Glutamatergic neuron (in vitro differentiated cells): Measurements from ENCODE around the gene IRF4. TPM values are rescaled to one million over a fixed set of nuclear protein-coding genes. Genes with fewer than 3 reads are reported as not detected.

Source experiments
- DNase-seq: peaks from one replicate; pipeline ENCODE4 v3.0.0; 2022
- H3K27ac Mint-ChIP-seq: one replicate; pipeline ENCODE4 v1.8.0; 2020; ENCODE audit warnings: mild to moderate bottlenecking, mixed read lengths, inconsistent platforms; ENCODE audit not compliant: unreplicated experiment
- H3K27me3 Mint-ChIP-seq: one replicate; pipeline ENCODE4 v1.8.0; 2020; ENCODE audit warnings: mild to moderate bottlenecking, moderate library complexity, mixed read lengths, inconsistent platforms; ENCODE audit not compliant: unreplicated experiment
- H3K36me3 Mint-ChIP-seq: one replicate; pipeline ENCODE4 v1.8.0; 2020; ENCODE audit warnings: mild to moderate bottlenecking, mixed read lengths, inconsistent platforms; ENCODE audit not compliant: unreplicated experiment
- H3K4me1 Mint-ChIP-seq: one replicate; pipeline ENCODE4 v1.8.0; 2020; ENCODE audit warnings: mild to moderate bottlenecking, low read depth, mixed read lengths, inconsistent platforms; ENCODE audit not compliant: unreplicated experiment
- H3K4me3 Mint-ChIP-seq: one replicate; pipeline ENCODE4 v1.8.0; 2020; ENCODE audit warnings: mild to moderate bottlenecking, mixed read lengths, inconsistent platforms; ENCODE audit not compliant: unreplicated experiment
- H3K9me3 Mint-ChIP-seq: one replicate; pipeline ENCODE4 v1.8.0; 2020; ENCODE audit warnings: mild to moderate bottlenecking, moderate library complexity, mixed read lengths, inconsistent platforms; ENCODE audit not compliant: unreplicated experiment
- total RNA-seq: library from RNA; stranded (reverse); fragmentation: NEBNext Ultra II Directional; extraction: Animal tissue kit (Norgen Biotek cat#: 25700); gene quantifications from one replicate; pipeline ENCODE4 v1.2.1, GENCODE V29; 2021; ENCODE audit not compliant: unreplicated experiment
- TF ChIP-seq, protein P1 (sequence below): fragments of 200-600 bp; sonication (generic); IDR thresholded peaks from one replicate; pipeline ENCODE4 v1.5.0; 2021; ENCODE audit not compliant: partially characterized antibody, unreplicated experiment

The IRF4 gene
- total RNA-seq, 1 donor from 2014 or later = 0.37 TPM

DNA sequence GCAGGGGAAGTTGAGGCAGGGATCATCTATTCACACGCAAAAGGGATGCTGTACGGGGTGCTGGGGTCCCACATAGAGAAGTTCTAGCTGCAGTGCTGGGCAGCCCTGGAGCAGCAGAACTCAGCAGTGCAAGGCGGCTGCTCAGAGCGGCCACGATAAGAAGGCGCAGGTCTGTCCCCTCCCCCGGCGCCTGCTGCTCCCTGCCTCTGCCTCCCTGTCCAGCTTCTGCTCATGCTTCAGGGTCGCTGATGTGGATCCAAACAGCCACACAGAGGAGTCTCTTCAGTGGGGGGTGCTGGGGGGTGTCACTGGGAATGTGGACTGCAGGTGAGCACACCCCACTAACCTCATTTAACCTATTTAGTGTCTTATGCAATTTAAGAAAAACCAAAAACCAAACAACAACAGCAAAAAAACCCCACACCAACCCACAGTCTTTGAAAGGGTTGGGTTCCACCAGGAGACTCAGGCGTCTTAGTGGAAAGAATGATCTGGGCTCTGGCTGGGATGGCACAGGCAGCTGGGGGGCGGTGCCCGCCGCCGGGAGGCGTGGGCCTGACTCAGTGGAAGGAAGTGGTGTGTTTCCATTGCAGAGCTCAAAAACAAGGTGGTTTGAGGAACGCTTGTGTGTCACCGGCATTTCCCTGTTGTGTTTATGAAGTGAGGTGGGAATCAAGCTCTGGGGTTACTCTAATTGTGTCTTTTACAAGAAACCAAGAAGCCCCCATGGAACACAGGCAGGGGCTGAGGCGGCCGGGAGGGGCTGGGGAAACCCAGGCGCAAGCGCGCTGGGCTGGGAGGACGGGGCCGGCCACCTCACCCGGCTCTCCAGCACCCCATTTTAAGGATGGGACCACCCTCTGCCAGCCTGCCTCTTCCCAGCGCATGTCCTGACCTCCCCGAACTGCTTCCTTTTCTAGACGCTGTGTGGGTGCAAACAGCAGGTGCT is 55.1 kb downstream of the IRF4 start:
- TF ChIP-seq, protein P1, sequence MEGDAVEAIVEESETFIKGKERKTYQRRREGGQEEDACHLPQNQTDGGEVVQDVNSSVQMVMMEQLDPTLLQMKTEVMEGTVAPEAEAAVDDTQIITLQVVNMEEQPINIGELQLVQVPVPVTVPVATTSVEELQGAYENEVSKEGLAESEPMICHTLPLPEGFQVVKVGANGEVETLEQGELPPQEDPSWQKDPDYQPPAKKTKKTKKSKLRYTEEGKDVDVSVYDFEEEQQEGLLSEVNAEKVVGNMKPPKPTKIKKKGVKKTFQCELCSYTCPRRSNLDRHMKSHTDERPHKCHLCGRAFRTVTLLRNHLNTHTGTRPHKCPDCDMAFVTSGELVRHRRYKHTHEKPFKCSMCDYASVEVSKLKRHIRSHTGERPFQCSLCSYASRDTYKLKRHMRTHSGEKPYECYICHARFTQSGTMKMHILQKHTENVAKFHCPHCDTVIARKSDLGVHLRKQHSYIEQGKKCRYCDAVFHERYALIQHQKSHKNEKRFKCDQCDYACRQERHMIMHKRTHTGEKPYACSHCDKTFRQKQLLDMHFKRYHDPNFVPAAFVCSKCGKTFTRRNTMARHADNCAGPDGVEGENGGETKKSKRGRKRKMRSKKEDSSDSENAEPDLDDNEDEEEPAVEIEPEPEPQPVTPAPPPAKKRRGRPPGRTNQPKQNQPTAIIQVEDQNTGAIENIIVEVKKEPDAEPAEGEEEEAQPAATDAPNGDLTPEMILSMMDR = no peak
- DNase-seq = no peak
- Mint-ChIP-seq H3K9me3 (peaks cover 1% of the 10 kb centered on the region), H3K27me3 (peaks cover 4% of the 10 kb centered on the region), H3K4me1 (no peaks in the 10 kb centered on the region), H3K4me3 (no peak overlapping the region), H3K27ac (no peak overlapping the region), H3K36me3 (peaks cover 12% of the 10 kb centered on the region)

DNA sequence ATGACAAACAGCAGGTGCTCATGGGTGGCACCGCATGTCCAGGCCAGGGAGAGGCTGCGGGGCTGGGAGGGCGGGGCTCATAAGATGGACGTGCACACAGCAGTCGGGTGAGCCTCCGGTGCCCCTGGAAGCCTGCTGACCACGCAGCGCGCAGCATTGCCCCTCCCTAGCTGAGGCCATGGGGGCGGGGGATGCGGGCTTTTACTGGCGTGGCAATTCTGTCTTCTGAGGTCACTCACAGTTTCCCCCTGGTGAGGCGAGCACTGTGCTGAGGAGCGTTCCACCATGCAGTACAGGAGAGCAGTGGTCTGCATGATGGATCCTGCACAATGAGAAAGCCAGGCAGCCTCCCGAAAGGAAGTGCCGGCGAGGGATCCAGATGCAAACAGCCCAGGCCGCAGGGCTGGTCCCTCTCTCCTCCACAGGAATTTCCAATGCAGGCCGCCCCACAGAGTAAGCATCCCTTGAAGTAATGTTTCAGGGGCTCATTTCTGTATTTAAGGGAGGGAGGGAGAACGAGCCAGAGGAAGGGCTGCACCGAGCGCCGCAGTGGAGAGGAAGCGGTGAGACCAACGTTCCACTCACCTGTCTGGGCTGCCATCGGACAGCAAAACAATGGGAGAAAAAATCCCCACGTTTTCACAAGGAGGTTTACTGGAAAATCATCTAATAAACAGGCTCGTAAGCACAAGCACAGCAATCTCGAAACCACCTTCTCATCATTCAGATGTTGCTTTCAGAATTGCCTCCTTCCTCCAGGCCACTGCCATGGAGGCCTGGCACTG is 56.0 kb downstream of the IRF4 start:
- peaks cover 4% of the 10 kb centered on the region for H3K27me3 Mint-ChIP-seq
- TF ChIP-seq, protein P1 = no peak
- no peak overlapping the region for H3K4me3 Mint-ChIP-seq
- H3K4me1 Mint-ChIP-seq = peaks cover 5% of the 10 kb centered on the region
- peaks cover 1% of the 10 kb centered on the region for H3K9me3 Mint-ChIP-seq
- peaks cover 12% of the 10 kb centered on the region for H3K36me3 Mint-ChIP-seq
- DNase-seq = no peak
- no peak overlapping the region for H3K27ac Mint-ChIP-seq

DNA sequence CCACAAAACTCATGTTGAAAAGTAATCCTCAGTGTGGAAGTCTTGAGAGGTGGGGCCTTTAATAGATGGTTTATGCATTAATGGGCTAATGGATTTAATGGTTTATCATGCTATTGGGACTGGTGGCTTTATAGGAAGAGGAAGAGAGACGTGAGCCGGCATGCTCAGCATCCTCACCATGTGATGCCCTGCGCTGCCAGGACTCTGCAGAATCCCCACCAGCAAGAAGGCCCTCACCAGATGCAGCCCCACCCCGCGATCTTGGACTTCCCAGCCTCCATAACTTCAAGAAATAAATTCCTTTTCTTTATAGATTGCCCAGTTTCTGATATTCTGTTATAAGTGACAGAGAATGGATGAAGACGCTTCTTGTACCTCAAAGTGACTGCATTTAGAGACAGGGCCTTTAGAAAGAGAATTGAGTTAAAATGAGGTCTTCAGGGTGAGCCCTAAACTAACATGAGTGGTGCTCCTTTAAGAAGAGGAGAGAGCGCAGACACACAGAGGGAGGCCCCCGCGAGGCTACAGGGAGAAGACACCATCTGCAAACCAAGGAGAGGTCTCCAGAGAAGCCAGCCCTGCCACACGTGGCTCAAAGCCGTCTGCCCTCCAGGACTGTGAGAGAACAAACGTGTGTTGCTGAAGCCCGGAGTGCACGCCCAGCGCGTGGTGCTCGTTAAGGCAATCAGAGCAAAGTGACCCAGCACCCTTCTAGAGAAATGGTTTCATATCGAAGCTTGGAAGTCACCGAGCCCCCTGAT is 56.9 kb downstream of the IRF4 start:
- no peak for DNase-seq

DNA sequence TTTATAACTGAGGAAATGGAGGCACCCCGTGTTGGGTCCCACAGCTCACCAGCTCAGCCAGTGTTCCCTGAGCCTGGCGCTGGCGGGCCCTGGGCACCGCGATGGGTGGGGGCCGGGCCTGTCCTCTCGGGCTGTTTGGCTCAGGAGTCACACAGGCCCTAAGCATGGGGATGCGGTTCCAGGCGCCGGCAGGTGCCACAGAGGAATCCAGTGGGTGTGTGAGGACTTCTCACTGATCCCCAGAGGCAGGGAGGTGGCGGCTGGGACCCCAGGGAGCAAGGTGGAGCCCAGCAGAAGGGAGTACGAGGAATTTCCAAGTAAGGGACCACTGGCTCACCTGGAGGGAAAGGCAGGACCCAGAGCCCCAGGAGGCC is 57.5 kb downstream of the IRF4 start:
- no peak overlapping the region for H3K4me3 Mint-ChIP-seq
- no peak for DNase-seq
- H3K4me1 Mint-ChIP-seq = peaks cover 13% of the 10 kb centered on the region
- peaks cover 5% of the 10 kb centered on the region for H3K27me3 Mint-ChIP-seq
- TF ChIP-seq, protein P1 = no peak
- peaks cover 1% of the 10 kb centered on the region for H3K9me3 Mint-ChIP-seq
- peaks cover 12% of the 10 kb centered on the region for H3K36me3 Mint-ChIP-seq
- no peak overlapping the region for H3K27ac Mint-ChIP-seq

More for the DNA sequence above, 56.9 kb downstream of the IRF4 start:
- H3K27ac Mint-ChIP-seq = no peak overlapping the region
- H3K9me3 Mint-ChIP-seq = peaks cover 1% of the 10 kb centered on the region
- TF ChIP-seq, protein P1 = no peak
- H3K4me1 Mint-ChIP-seq = peaks cover 12% of the 10 kb centered on the region
- peaks cover 12% of the 10 kb centered on the region for H3K36me3 Mint-ChIP-seq
- peaks cover 5% of the 10 kb centered on the region for H3K27me3 Mint-ChIP-seq
- H3K4me3 Mint-ChIP-seq = no peak overlapping the region
